ENCODE data around the gene NANOS2. TPM values are rescaled to one million over a fixed set of nuclear protein-coding genes. Genes with fewer than 3 reads are reported as not detected.

Gene NANOS2
- total and polyA plus RNA-seq, 2 of the 13 experiments (the other 11 are each of a cell fraction or from before 2014, with no cell fraction given): not detected

DNA sequence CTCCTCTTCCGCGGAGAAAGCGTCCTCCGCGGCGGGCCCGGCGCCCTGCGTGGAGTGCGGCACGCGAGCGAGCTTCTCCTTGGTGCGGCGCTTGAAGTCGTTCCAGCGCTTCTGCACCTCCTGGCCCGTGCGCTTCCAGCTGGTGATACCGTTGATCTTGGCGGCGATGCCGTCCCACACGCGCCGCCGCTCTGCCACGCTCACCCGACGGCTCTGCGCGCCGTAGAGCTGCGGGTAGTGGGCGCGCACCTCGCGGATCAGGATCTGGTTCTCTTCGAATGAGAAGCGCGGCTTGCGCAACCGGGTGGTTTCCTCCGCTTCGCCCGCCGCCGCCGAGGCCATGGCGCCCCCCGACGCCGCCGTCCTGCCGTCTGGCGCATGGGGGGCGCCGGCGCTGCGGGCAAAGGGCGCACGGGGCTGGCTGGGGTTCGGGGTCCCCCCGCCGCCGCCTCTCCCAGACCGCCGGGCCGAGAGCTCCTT, 13.1 kb downstream of the NANOS2 start (continued):
- TF ChIP-seq, protein P1, sequence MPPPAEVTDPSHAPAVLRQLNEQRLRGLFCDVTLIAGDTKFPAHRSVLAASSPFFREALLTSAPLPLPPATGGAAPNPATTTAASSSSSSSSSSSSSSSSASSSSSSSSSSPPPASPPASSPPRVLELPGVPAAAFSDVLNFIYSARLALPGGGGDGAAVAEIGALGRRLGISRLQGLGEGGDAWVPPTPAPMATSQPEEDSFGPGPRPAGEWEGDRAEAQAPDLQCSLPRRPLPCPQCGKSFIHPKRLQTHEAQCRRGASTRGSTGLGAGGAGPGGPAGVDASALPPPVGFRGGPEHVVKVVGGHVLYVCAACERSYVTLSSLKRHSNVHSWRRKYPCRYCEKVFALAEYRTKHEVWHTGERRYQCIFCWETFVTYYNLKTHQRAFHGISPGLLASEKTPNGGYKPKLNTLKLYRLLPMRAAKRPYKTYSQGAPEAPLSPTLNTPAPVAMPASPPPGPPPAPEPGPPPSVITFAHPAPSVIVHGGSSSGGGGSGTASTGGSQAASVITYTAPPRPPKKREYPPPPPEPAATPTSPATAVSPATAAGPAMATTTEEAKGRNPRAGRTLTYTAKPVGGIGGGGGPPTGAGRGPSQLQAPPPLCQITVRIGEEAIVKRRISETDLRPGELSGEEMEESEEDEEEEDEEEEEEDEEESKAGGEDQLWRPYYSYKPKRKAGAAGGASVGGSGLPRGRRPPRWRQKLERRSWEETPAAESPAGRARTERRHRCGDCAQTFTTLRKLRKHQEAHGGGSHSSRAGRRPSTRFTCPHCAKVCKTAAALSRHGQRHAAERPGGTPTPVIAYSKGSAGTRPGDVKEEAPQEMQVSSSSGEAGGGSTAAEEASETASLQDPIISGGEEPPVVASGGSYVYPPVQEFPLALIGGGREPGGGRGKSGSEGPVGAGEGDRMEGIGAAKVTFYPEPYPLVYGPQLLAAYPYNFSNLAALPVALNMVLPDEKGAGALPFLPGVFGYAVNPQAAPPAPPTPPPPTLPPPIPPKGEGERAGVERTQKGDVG (CRISPR knock-in tag; IDR thresholded peaks at IDR 0.05; ENCODE audit: borderline replicate concordance): 0 out of 2 replicates have a peak, but pooled peaks have one; percentile 32
- no peak for TF ChIP-seq TP53 (CRISPR knock-in tag; conservative IDR thresholded peaks at IDR 0.05)
- TF ChIP-seq ISX (CRISPR knock-in tag; conservative IDR thresholded peaks at IDR 0.05): no peak
- no peak for TF ChIP-seq YY1 (IDR thresholded peaks at IDR 0.05; ENCODE audit: insufficient read depth, insufficient replicate concordance, low read depth, low read length)
- TF ChIP-seq ATM (IDR thresholded peaks at IDR 0.05; ENCODE audit: borderline replicate concordance): no peak
- no peak for TF ChIP-seq CHD2 (IDR thresholded peaks at IDR 0.05; ENCODE audit: low read depth, low read length)
- TF ChIP-seq ZNF326 (CRISPR knock-in tag; IDR thresholded peaks at IDR 0.05; ENCODE audit: borderline replicate concordance): no peak
- TF ChIP-seq, protein P2, sequence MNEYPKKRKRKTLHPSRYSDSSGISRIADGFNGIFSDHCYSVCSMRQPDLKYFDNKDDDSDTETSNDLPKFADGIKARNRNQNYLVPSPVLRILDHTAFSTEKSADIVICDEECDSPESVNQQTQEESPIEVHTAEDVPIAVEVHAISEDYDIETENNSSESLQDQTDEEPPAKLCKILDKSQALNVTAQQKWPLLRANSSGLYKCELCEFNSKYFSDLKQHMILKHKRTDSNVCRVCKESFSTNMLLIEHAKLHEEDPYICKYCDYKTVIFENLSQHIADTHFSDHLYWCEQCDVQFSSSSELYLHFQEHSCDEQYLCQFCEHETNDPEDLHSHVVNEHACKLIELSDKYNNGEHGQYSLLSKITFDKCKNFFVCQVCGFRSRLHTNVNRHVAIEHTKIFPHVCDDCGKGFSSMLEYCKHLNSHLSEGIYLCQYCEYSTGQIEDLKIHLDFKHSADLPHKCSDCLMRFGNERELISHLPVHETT (CRISPR knock-in tag; conservative IDR thresholded peaks at IDR 0.05): 0 out of 2 replicates have a peak, but pooled peaks have one; percentile 14
- TF ChIP-seq HMG20A (CRISPR knock-in tag; IDR thresholded peaks at IDR 0.05; ENCODE audit: borderline replicate concordance): no peak
- no peak for TF ChIP-seq RNF2 (conservative IDR thresholded peaks at IDR 0.05; ENCODE audit: low read depth)
- TF ChIP-seq, protein P3, sequence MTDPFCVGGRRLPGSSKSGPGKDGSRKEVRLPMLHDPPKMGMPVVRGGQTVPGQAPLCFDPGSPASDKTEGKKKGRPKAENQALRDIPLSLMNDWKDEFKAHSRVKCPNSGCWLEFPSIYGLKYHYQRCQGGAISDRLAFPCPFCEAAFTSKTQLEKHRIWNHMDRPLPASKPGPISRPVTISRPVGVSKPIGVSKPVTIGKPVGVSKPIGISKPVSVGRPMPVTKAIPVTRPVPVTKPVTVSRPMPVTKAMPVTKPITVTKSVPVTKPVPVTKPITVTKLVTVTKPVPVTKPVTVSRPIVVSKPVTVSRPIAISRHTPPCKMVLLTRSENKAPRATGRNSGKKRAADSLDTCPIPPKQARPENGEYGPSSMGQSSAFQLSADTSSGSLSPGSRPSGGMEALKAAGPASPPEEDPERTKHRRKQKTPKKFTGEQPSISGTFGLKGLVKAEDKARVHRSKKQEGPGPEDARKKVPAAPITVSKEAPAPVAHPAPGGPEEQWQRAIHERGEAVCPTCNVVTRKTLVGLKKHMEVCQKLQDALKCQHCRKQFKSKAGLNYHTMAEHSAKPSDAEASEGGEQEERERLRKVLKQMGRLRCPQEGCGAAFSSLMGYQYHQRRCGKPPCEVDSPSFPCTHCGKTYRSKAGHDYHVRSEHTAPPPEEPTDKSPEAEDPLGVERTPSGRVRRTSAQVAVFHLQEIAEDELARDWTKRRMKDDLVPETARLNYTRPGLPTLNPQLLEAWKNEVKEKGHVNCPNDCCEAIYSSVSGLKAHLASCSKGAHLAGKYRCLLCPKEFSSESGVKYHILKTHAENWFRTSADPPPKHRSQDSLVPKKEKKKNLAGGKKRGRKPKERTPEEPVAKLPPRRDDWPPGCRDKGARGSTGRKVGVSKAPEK (CRISPR knock-in tag; IDR thresholded peaks at IDR 0.05; ENCODE audit: borderline replicate concordance): no peak
- no peak for TF ChIP-seq NFIB (CRISPR knock-in tag; IDR thresholded peaks at IDR 0.05; ENCODE audit: borderline replicate concordance)
- no peak for TF ChIP-seq ZNF589 (CRISPR knock-in tag; conservative IDR thresholded peaks at IDR 0.05)
- no peak for TF ChIP-seq FOXM1 (CRISPR knock-in tag; IDR thresholded peaks at IDR 0.05)
- TF ChIP-seq ZMAT3 (CRISPR knock-in tag; conservative IDR thresholded peaks at IDR 0.05): no peak
- TF ChIP-seq, protein P4, sequence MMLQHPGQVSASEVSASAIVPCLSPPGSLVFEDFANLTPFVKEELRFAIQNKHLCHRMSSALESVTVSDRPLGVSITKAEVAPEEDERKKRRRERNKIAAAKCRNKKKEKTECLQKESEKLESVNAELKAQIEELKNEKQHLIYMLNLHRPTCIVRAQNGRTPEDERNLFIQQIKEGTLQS (CRISPR knock-in tag; IDR thresholded peaks at IDR 0.05): no peak
- TF ChIP-seq ZNF768 (CRISPR knock-in tag; IDR thresholded peaks at IDR 0.05): peak; percentile 68; the same call in 1 of the 2 replicates
- no peak for TF ChIP-seq HCFC1 (IDR thresholded peaks at IDR 0.05; ENCODE audit: low read depth, low read length)
- no peak for TF ChIP-seq GATA4 (IDR thresholded peaks at IDR 0.05; ENCODE audit: borderline replicate concordance, low read depth)
- TF ChIP-seq, protein P5, sequence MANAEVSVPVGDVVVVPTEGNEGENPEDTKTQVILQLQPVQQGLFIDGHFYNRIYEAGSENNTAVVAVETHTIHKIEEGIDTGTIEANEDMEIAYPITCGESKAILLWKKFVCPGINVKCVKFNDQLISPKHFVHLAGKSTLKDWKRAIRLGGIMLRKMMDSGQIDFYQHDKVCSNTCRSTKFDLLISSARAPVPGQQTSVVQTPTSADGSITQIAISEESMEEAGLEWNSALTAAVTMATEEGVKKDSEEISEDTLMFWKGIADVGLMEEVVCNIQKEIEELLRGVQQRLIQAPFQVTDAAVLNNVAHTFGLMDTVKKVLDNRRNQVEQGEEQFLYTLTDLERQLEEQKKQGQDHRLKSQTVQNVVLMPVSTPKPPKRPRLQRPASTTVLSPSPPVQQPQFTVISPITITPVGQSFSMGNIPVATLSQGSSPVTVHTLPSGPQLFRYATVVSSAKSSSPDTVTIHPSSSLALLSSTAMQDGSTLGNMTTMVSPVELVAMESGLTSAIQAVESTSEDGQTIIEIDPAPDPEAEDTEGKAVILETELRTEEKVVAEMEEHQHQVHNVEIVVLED (CRISPR knock-in tag; IDR thresholded peaks at IDR 0.05; ENCODE audit: borderline replicate concordance): no peak
- 0 out of 2 replicates have a peak, but pooled peaks have one; percentile 68 for TF ChIP-seq ZNF451 (CRISPR knock-in tag; IDR thresholded peaks at IDR 0.05)

All from HepG2 (cell line).